Tibial nerve (tissue), 4 donors: ENCODE measurements around the gene ABR. TPM values are rescaled to one million over a fixed set of nuclear protein-coding genes. Genes with fewer than 3 reads are reported as not detected.

Experiments used
- DNase-seq, 2 donors: peaks; one replicate each; pipeline ENCODE4 v3.0.0-alpha.2; 2019; ENCODE audit warnings: low spot score in 2 of 2
- H3K27ac ChIP-seq, 4 donors: fragments of 200-600 bp; sonication (generic) in 3 of 4; one replicate each; pipeline ENCODE4 v1.5.1; 2017 to 2019; ENCODE audit warnings: mild to moderate bottlenecking in 1 of 4
- H3K27me3 ChIP-seq, 2 donors: fragments of 200-600 bp; sonication (generic) in 1 of 2; one replicate each; pipeline versions ENCODE4 v1.5.1 to v1.6.0; 2017 to 2019
- H3K36me3 ChIP-seq, 3 donors: fragments of 200-600 bp; sonication (generic); one replicate each; pipeline ENCODE4 v1.5.1; 2018 to 2019
- H3K4me1 ChIP-seq, 4 donors: fragments of 200-600 bp; sonication (generic) in 3 of 4; one replicate each; pipeline ENCODE4 v1.5.1; 2017 to 2019
- H3K4me3 ChIP-seq, 4 donors: fragments of 200-600 bp; sonication (generic) in 3 of 4; one replicate each; pipeline ENCODE4 v1.5.1; 2017 to 2019; ENCODE audit warnings: mild to moderate bottlenecking in 1 of 4, moderate library complexity in 1 of 4
- H3K9me3 ChIP-seq, 4 donors: fragments of 200-600 bp; sonication (generic) in 3 of 4; one replicate each; pipeline ENCODE4 v1.5.1; 2017 to 2019
- CTCF ChIP-seq, 5 experiments: fragments of 200-600 bp in 3 of 5; fragments of 450-650 bp in 2 of 5; sonication (generic) in 3 of 5; IDR thresholded peaks; one replicate each; pipeline ENCODE4 v1.5.1; 2016 to 2019; ENCODE audit warnings: antibody characterized with exemption in 5 of 5, mild to moderate bottlenecking in 3 of 5, moderate library complexity in 2 of 5
- EP300 ChIP-seq, 2 donors: sonication (generic); formaldehyde crosslinking; IDR thresholded peaks; one replicate each; pipeline ENCODE4 v1.6.1; 2017; ENCODE audit warnings: antibody characterized with exemption in 2 of 2, mild to moderate bottlenecking in 1 of 2
- POLR2A ChIP-seq, 2 donors: fragments of 450-650 bp; IDR thresholded peaks; one replicate each; pipeline ENCODE4 v1.6.1; 2017; ENCODE audit warnings: antibody characterized with exemption in 2 of 2, mild to moderate bottlenecking in 2 of 2, moderate library complexity in 2 of 2
- WGBS, 2 donors: methylation state at CpG; one replicate each; pipeline ENCODE4 v1.1.5; 2018; 5-methylcytosine and 5-hydroxymethylcytosine counted together
- total RNA-seq, 4 donors: library from RNA; depleted of rRNA; stranded (reverse); fragments of >200 nt; gene quantifications; one replicate each; pipeline ENCODE4 v1.1.0, GENCODE V29; 2016

The ABR gene
- total RNA-seq, 4 donors from 2014 or later: 88.8 to 193 (median 133) TPM

- Histone ChIP-seq H3K4me1 (peaks cover 0 to 62% (median 40%) of the 10 kb centered on the region in 4 donors), H3K4me3 (no peak overlapping the region), H3K36me3 (no peaks in the 10 kb centered on the region), H3K27ac (no peak overlapping the region), H3K27me3 (peaks cover 0 to 14% of the 10 kb centered on the region in 2 donors), H3K9me3 (no peaks in the 10 kb centered on the region)
- TF ChIP-seq EP300 (IDR thresholded peaks at IDR 0.05) (no peak), POLR2A (IDR thresholded peaks at IDR 0.05) (no peak), CTCF (IDR thresholded peaks at IDR 0.05) (no peak)
- WGBS, 2 donors: 22 to 43% methylated on average over 9 to 10 of the region's 11 CpGs
- no peak for DNase-seq
Observed at GRCh38 chr17:1182811-1183170, 3.0 kb upstream of the ABR start.

- Histone ChIP-seq H3K27ac (no peak overlapping the region), H3K36me3 (no peaks in the 10 kb centered on the region), H3K4me3 (no peak overlapping the region), H3K27me3 (peaks cover 0 to 18% of the 10 kb centered on the region in 2 donors), H3K9me3 (no peaks in the 10 kb centered on the region), H3K4me1 (peaks cover 0 to 62% (median 36%) of the 10 kb centered on the region in 4 donors)
- TF ChIP-seq POLR2A (IDR thresholded peaks at IDR 0.05) (no peak), CTCF (IDR thresholded peaks at IDR 0.05) (no peak), EP300 (IDR thresholded peaks at IDR 0.05) (no peak)
- no peak for DNase-seq
- WGBS, 2 donors: 61 to 64% methylated on average over 13 to 14 of the region's 14 CpGs
Observed at GRCh38 chr17:1181753-1182137, 2.0 kb upstream of the ABR start.

GRCh38 chr17:1180958-1181752, 1.4 kb upstream of the ABR start:
- H3K27ac ChIP-seq: peak overlapping the region in 1 of 4 donors; percentile 82
- TF ChIP-seq EP300 (IDR thresholded peaks at IDR 0.05) (no peak), POLR2A (IDR thresholded peaks at IDR 0.05) (no peak)
- 46 to 49% methylated on average over 19 to 21 of the region's 23 CpGs for WGBS, 2 donors
- H3K36me3 ChIP-seq: no peaks in the 10 kb centered on the region
- H3K4me1 ChIP-seq: peaks cover 0 to 57% (median 32%) of the 10 kb centered on the region in 4 donors
- no peak overlapping the region for H3K4me3 ChIP-seq
- DNase-seq: no peak
- H3K9me3 ChIP-seq: no peaks in the 10 kb centered on the region
- peaks cover 0 to 18% of the 10 kb centered on the region in 2 donors for H3K27me3 ChIP-seq

GRCh38 chr17:1179112-1179817, 516 bp downstream of the ABR start:
- 1 to 5% methylated on average over 16 to 42 of the region's 69 CpGs for WGBS, 2 donors
- Histone ChIP-seq H3K4me3 (peak overlapping the region; percentile 60 to 87 (median 80)), H3K36me3 (no peaks in the 10 kb centered on the region), H3K27ac (peak overlapping the region; percentile 44 to 82 (median 62)), H3K4me1 (peaks cover 0 to 60% (median 32%) of the 10 kb centered on the region in 4 donors), H3K27me3 (peaks cover 0 to 18% of the 10 kb centered on the region in 2 donors), H3K9me3 (no peaks in the 10 kb centered on the region)
- TF ChIP-seq EP300 (IDR thresholded peaks at IDR 0.05): no peak
- TF ChIP-seq POLR2A (IDR thresholded peaks at IDR 0.05): no peak
- no peak for TF ChIP-seq CTCF (IDR thresholded peaks at IDR 0.05)
- DNase-seq: no peak

GRCh38 chr17:1177016-1177700, 2.6 kb downstream of the ABR start:
- Histone ChIP-seq H3K36me3 (no peaks in the 10 kb centered on the region), H3K4me3 (no peak overlapping the region), H3K27me3 (peaks cover 0 to 18% of the 10 kb centered on the region in 2 donors), H3K27ac (no peak overlapping the region), H3K4me1 (peaks cover 0 to 58% (median 22%) of the 10 kb centered on the region in 4 donors), H3K9me3 (no peaks in the 10 kb centered on the region)
- no peak for DNase-seq
- TF ChIP-seq EP300 (IDR thresholded peaks at IDR 0.05): no peak
- 29 to 43% methylated on average over 8 to 9 of the region's 9 CpGs for WGBS, 2 donors
